H9 (cell line): ENCODE results near the gene GRIFIN. TPM values are rescaled to one million over a fixed set of nuclear protein-coding genes. Genes with fewer than 3 reads are reported as not detected.

ENCODE experiments used
- DNase-seq: peaks from one replicate; pipeline ENCODE4 v3.0.0-alpha.2; 2017
- H2AFZ ChIP-seq: one replicate; pipeline ENCODE4 v1.6.1; 2013; ENCODE audit warnings: mild to moderate bottlenecking, low read length, control low read depth, moderate library complexity
- H2AK5ac ChIP-seq: 2 replicates; pipeline ENCODE4 v1.6.1; 2013; ENCODE audit warnings: low read length, control low read depth, mixed read lengths; ENCODE audit not compliant: insufficient read length
- H2BK120ac ChIP-seq: one replicate; pipeline ENCODE4 v1.6.1; 2013; ENCODE audit warnings: low read depth, mild to moderate bottlenecking, low read length, control low read depth, inconsistent platforms; ENCODE audit not compliant: poor library complexity, severe bottlenecking
- H2BK12ac ChIP-seq: 2 replicates; pipeline ENCODE4 v1.6.1; 2013; ENCODE audit warnings: low read length, control low read depth, mixed read lengths, low read depth; ENCODE audit not compliant: insufficient read length
- H2BK15ac ChIP-seq: 2 replicates; pipeline ENCODE4 v1.6.1; 2013; ENCODE audit warnings: low read depth, low read length, control low read depth
- H2BK20ac ChIP-seq: one replicate; pipeline ENCODE4 v1.6.1; 2013; ENCODE audit warnings: low read depth, mild to moderate bottlenecking, low read length, control low read depth, inconsistent platforms; ENCODE audit not compliant: poor library complexity, severe bottlenecking
- H2BK5ac ChIP-seq: 2 replicates; pipeline ENCODE4 v1.6.1; 2013; ENCODE audit warnings: low read length, control low read depth, mixed read lengths; ENCODE audit not compliant: insufficient read length
- H3K14ac ChIP-seq: 2 replicates; pipeline ENCODE4 v1.6.1; 2013; ENCODE audit warnings: low read length, control low read depth; ENCODE audit not compliant: insufficient read depth
- H3K18ac ChIP-seq: 2 replicates; pipeline ENCODE4 v1.6.1; 2013; ENCODE audit warnings: low read depth, mild to moderate bottlenecking, mixed read lengths, low read length, control low read depth; ENCODE audit not compliant: insufficient read length
- H3K23ac ChIP-seq: 2 replicates; pipeline ENCODE4 v1.6.1; 2013; ENCODE audit warnings: low read length, control low read depth, mixed read lengths, low read depth; ENCODE audit not compliant: insufficient read length
- H3K23me2 ChIP-seq: 2 replicates; pipeline ENCODE4 v1.6.1; 2013; ENCODE audit warnings: low read depth, mild to moderate bottlenecking, mixed read lengths, low read length, control low read depth; ENCODE audit not compliant: insufficient read length, poor library complexity, severe bottlenecking
- H3K27ac ChIP-seq: 2 replicates; pipeline ENCODE4 v1.5.1; 2013; ENCODE audit warnings: low read length, control low read depth, mixed read lengths, low read depth; ENCODE audit not compliant: insufficient read length
- H3K27me3 ChIP-seq: 2 replicates; pipeline ENCODE4 v1.6.1; 2013; ENCODE audit warnings: low read length, control low read depth, inconsistent platforms; ENCODE audit not compliant: insufficient read depth
- H3K4ac ChIP-seq: 2 replicates; pipeline ENCODE4 v1.6.1; 2013; ENCODE audit warnings: low read depth, mild to moderate bottlenecking, control low read depth, inconsistent platforms, low read length, moderate library complexity
- H3K4me1 ChIP-seq: 2 replicates; pipeline ENCODE4 v1.6.1; 2013; ENCODE audit warnings: low read length, control low read depth, inconsistent platforms; ENCODE audit not compliant: insufficient read depth
- H3K4me2 ChIP-seq: 2 replicates; pipeline ENCODE4 v1.6.1; 2013; ENCODE audit warnings: low read length, control low read depth, mixed read lengths; ENCODE audit not compliant: insufficient read length, insufficient read depth
- H3K56ac ChIP-seq: 2 replicates; pipeline ENCODE4 v1.6.1; 2013; ENCODE audit warnings: low read depth, mild to moderate bottlenecking, mixed read lengths, low read length, control low read depth; ENCODE audit not compliant: insufficient read length
- H3K79me1 ChIP-seq: 2 replicates; pipeline ENCODE4 v1.6.1; 2013; ENCODE audit warnings: low read depth, mild to moderate bottlenecking, moderate library complexity, low read length, control low read depth, inconsistent platforms; ENCODE audit not compliant: insufficient read depth, poor library complexity, severe bottlenecking
- H3K79me2 ChIP-seq: 2 replicates; pipeline ENCODE4 v1.6.1; 2013; ENCODE audit warnings: low read length, control low read depth, inconsistent platforms; ENCODE audit not compliant: insufficient read depth
- H3K9ac ChIP-seq: 2 replicates; pipeline ENCODE4 v1.6.1; 2013; ENCODE audit warnings: low read length, control low read depth, mixed read lengths; ENCODE audit not compliant: insufficient read length; ENCODE audit errors: extremely low read depth
- H3K9me3 ChIP-seq: one replicate; pipeline ENCODE4 v1.6.1; 2013; ENCODE audit warnings: low read depth, low read length, inconsistent platforms; ENCODE audit not compliant: control insufficient read depth
- H3T11ph ChIP-seq: one replicate; pipeline ENCODE4 v1.6.1; 2013; ENCODE audit warnings: mild to moderate bottlenecking, low read length, control low read depth, inconsistent platforms
- H4K20me1 ChIP-seq: one replicate; pipeline ENCODE4 v1.6.1; 2013; ENCODE audit not compliant: control insufficient read depth, insufficient read length, insufficient read depth
- H4K5ac ChIP-seq: 2 replicates; pipeline ENCODE4 v1.6.1; 2013; ENCODE audit warnings: low read depth, mild to moderate bottlenecking, mixed read lengths, low read length, control low read depth; ENCODE audit not compliant: insufficient read length
- H4K8ac ChIP-seq: replicated peaks from 2 replicates; pipeline ENCODE4 v1.6.1; 2013; ENCODE audit warnings: low read length, control low read depth, mixed read lengths, low read depth; ENCODE audit not compliant: insufficient read length
- H4K91ac ChIP-seq: 2 replicates; pipeline ENCODE4 v1.6.1; 2013; ENCODE audit warnings: low read depth, mild to moderate bottlenecking, moderate library complexity, mixed read lengths, low read length, control low read depth; ENCODE audit not compliant: insufficient read length
- H3K27ac Mint-ChIP-seq, 3 experiments: 2 replicates in 2 of 3; 3 replicates in 1 of 3; pipeline ENCODE4 v1.8.0; 2020 to 2021; ENCODE audit warnings: mixed read lengths in 3 of 3, mild to moderate bottlenecking in 1 of 3, moderate library complexity in 1 of 3
- H3K27me3 Mint-ChIP-seq: 2 replicates; pipeline ENCODE4 v1.8.0; 2021; ENCODE audit warnings: low read depth, mild to moderate bottlenecking, moderate library complexity, mixed read lengths
- H3K36me3 Mint-ChIP-seq, 3 experiments: 2 replicates in 2 of 3; 3 replicates in 1 of 3; pipeline ENCODE4 v1.8.0; 2020 to 2021; ENCODE audit warnings: low read depth in 3 of 3, mixed read lengths in 3 of 3; ENCODE audit not compliant: insufficient read depth in 1 of 3
- H3K4me1 Mint-ChIP-seq, 2 experiments: 2 replicates each; pipeline ENCODE4 v1.8.0; 2020; ENCODE audit warnings: mixed read lengths in 2 of 2
- H3K4me3 Mint-ChIP-seq, 2 experiments: 2 replicates in 1 of 2; 3 replicates in 1 of 2; pipeline ENCODE4 v1.8.0; 2020 to 2021; ENCODE audit warnings: mild to moderate bottlenecking in 2 of 2, mixed read lengths in 2 of 2, moderate library complexity in 1 of 2
- H3K9me3 Mint-ChIP-seq, 2 experiments: 2 replicates in 1 of 2; 3 replicates in 1 of 2; pipeline ENCODE4 v1.8.0; 2020; ENCODE audit warnings: mild to moderate bottlenecking in 2 of 2, mixed read lengths in 2 of 2, moderate library complexity in 1 of 2
- WGBS: extraction: QIAGEN DNeasy Blood & Tissue Kit; methylation state at CpG from one replicate; pipeline ENCODE4 v1.1.7; 2013; ENCODE audit warnings: missing lambda C conversion rate, low lambda C conversion rate, mixed read lengths; ENCODE audit not compliant: insufficient read length; ENCODE audit errors: extremely low coverage; 5-methylcytosine and 5-hydroxymethylcytosine counted together
- long read RNA-seq: library from polyadenylated mRNA; unstranded; transcript quantifications from one replicate; pipeline ENCODE4 v2.0.0, GENCODE V29; 2020
- total RNA-seq: library from RNA; stranded (reverse); gene quantifications from 2 replicates; pipeline ENCODE4 v1.2.1, GENCODE V29; 2021
- TF ChIP-seq, protein P1 (sequence below): fragments of 200-600 bp; sonication (generic); conservative IDR thresholded peaks from 3 replicates; pipeline ENCODE4 v1.8.0; 2021; ENCODE audit warnings: antibody characterized with exemption, mild to moderate bottlenecking

Gene GRIFIN, protein sequence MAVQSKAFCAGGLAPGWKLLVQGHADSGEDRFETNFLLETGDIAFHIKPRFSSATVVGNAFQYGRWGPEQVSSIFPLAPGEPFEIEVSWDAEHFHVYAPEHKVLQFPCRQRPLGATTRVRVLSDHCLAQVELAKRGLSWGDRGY
- not detected in 2 replicates for total RNA-seq
- long read RNA-seq, result 0 reads

GRCh38 chr7:2476298-2476697 lies at the start of gene GRIFIN:
Gene GRIFIN (minus strand): TSS chr7:2476398. CDS start chr7:2476383, 15 bp downstream.
- H3K27ac Mint-ChIP-seq, result 0 out of 7 replicates have a peak within 1 kb of the TSS, but pooled peaks of 2 of the 3 experiments have one; percentile 53 to 65
- no peaks in the 10 kb centered on the region for H3K36me3 Mint-ChIP-seq
- no peak within 1 kb of the TSS for H3T11ph ChIP-seq
- H2AK5ac ChIP-seq, result no peak within 1 kb of the TSS
- no peaks in the 10 kb centered on the region for H3K9me3 ChIP-seq
- WGBS, result no CpG with 5 or more reads among the region's 16 CpGs
- TF ChIP-seq, protein P1, sequence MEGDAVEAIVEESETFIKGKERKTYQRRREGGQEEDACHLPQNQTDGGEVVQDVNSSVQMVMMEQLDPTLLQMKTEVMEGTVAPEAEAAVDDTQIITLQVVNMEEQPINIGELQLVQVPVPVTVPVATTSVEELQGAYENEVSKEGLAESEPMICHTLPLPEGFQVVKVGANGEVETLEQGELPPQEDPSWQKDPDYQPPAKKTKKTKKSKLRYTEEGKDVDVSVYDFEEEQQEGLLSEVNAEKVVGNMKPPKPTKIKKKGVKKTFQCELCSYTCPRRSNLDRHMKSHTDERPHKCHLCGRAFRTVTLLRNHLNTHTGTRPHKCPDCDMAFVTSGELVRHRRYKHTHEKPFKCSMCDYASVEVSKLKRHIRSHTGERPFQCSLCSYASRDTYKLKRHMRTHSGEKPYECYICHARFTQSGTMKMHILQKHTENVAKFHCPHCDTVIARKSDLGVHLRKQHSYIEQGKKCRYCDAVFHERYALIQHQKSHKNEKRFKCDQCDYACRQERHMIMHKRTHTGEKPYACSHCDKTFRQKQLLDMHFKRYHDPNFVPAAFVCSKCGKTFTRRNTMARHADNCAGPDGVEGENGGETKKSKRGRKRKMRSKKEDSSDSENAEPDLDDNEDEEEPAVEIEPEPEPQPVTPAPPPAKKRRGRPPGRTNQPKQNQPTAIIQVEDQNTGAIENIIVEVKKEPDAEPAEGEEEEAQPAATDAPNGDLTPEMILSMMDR, result no peak
- H3K79me1 ChIP-seq, result no peaks in the 10 kb centered on the region
- H3K23me2 ChIP-seq, result no peaks in the 10 kb centered on the region
- H3K27ac ChIP-seq, result no peak within 1 kb of the TSS
- no peak within 1 kb of the TSS for H3K14ac ChIP-seq
- H3K4me1 ChIP-seq, result no peaks in the 10 kb centered on the region; the same call in 1 of the 2 replicates
- H2BK20ac ChIP-seq, result no peak within 1 kb of the TSS
- no peak within 1 kb of the TSS for H4K91ac ChIP-seq
- H3K4me2 ChIP-seq, result no peak within 1 kb of the TSS
- H3K4ac ChIP-seq, result no peak within 1 kb of the TSS
- no peaks in the 10 kb centered on the region for H3K27me3 ChIP-seq
- no peaks in the 10 kb centered on the region for H3K9me3 Mint-ChIP-seq
- peaks cover 9 to 22% of the 10 kb centered on the region in 2 experiments for H3K4me1 Mint-ChIP-seq
- H3K9ac ChIP-seq, result no peak within 1 kb of the TSS
- H2BK12ac ChIP-seq, result no peak within 1 kb of the TSS
- H2BK120ac ChIP-seq, result no peak within 1 kb of the TSS
- H3K27me3 Mint-ChIP-seq, result peaks cover 2% of the 10 kb centered on the region
- H2BK15ac ChIP-seq, result no peak within 1 kb of the TSS
- H4K5ac ChIP-seq, result no peak within 1 kb of the TSS
- no peak within 1 kb of the TSS for H2BK5ac ChIP-seq
- no peaks in the 10 kb centered on the region for H4K20me1 ChIP-seq
- H3K56ac ChIP-seq, result no peak within 1 kb of the TSS
- H3K4me3 Mint-ChIP-seq, result peak within 1 kb of the TSS in 1 of 2 experiments; percentile 38; a peak in 1 of 5 replicates
- no peak within 1 kb of the TSS for H3K18ac ChIP-seq
- no peak within 1 kb of the TSS for H4K8ac ChIP-seq
- H2AFZ ChIP-seq, result no peak within 1 kb of the TSS
- H3K79me2 ChIP-seq, result no peaks in the 10 kb centered on the region
- DNase-seq, result no peak
- H3K23ac ChIP-seq, result no peak within 1 kb of the TSS
